HG03378 (cell line): ENCODE results near the gene NKAPL.
"Not testable (repeated sequence)": the region's sequence is repeated elsewhere in the genome, so short reads cannot be mapped to it uniquely, and the experiment has no call there.

Experiments used
- ATAC-seq: cut with Tn5 transposase; IDR thresholded peaks from one replicate; pipeline ENCODE4 v1.9.1; 2021; ENCODE audit warnings: mild to moderate bottlenecking, moderate library complexity; ENCODE audit not compliant: unreplicated experiment

The NKAPL gene

GRCh38 chr6:28295326-28295725 lies 36.2 kb downstream of the NKAPL start:
- no peak for ATAC-seq

- no peak for ATAC-seq
Measured at GRCh38 chr6:28296520-28297060, 37.5 kb downstream of the NKAPL start.

GRCh38 chr6:28303570-28303969 lies 44.5 kb downstream of the NKAPL start:
- peak; percentile 97 for ATAC-seq

- ATAC-seq = not testable (repeated sequence)
Measured at GRCh38 chr6:28306363-28306762, 47.3 kb downstream of the NKAPL start.
